ENCODE measurements around the gene CORIN. TPM values are rescaled to one million over a fixed set of nuclear protein-coding genes. Genes with fewer than 3 reads are reported as not detected.

The CORIN gene
- total RNA-seq, 1 donor from 2014 or later = 53.9 TPM

DNA sequence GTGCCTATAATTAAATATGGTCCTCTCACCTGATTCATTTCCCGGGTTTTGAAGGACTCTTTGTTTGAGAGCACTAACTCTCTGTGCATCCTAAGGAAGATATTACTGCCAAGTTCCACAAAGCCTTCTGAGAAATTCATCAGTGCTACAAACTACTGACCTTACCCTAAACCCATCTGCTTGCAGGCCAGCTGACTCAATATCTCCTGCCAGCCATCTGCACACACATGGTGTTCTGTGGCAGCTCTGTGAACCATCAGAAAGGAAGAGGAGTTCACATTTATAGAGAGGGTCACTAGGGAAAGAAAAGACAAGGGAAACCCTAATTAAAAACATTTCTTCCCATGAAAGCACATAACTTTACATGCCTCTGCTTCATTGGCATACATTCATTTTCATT is 196.1 kb downstream of the CORIN start:
- intact Hi-C loops (cut with DNase I) = no loop called here
- DNase-seq (ENCODE audit: missing footprints) (no peak), ATAC-seq (no peak)

DNA sequence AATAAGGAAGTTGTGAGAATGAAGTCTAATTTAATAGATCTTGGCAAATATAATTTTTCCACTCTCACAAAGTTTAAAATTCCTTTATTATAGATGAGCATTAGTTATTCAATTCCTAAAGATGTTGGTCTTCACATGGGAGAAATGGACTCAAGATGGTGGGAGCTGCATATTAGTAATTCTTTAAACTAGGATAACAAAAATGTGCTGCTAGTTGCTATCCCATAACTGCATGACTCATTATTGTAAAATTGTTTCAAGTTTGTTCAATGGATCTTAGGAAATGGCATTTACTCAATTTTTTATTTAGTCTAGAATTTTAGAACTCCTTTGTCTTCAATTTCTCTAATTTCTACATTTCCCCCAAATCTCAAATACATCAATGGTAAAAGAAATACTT is 197.0 kb downstream of the CORIN start:
- no peak for DNase-seq (ENCODE audit: missing footprints)
- intact Hi-C loops (cut with DNase I) = no loop called here
- no peak for ATAC-seq

DNA sequence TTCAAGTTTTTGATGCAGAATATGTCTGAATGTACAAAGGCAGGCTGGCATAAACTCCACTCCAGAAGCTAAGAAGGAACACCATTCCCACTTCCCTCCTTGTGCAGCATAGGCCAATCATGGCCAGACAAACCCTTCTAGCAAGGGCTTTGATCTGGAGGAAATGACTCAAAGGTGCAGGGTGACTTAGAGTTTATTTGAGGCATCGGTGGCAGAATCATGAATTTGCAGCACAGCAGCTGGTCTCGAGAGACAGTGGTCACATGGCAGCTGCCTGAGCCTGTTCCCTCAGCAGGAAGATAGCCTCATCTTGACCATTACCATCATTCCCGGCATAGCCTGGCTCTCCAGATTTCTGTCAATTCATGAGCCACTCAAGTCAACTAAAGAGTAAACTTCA is 198.3 kb downstream of the CORIN start:
- DNase-seq (ENCODE audit: missing footprints) (no peak), ATAC-seq (no peak)
- intact Hi-C loops (cut with DNase I) = no loop called here

DNA sequence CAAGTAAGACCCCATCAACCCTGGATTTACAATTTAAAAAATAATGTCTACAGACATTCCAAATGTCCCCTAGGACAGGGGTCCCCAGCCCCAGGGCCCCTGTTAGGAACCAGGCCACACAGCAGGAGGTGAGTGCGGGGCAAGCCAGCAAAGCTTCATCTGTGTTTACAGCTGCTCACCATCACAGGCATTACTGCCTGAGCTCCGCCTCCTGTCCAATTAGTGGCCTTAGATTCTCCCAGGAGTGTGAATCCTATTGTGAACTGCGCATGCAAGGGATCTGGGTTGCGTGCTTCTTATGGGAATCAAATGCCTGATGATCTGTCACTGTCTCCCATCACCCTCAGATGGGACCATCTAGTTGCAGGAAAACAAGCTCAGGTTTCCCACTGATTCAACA is 206.7 kb downstream of the CORIN start:
- DNase-seq (ENCODE audit: missing footprints) = no peak
- intact Hi-C loops (cut with DNase I) = no loop called here
- ATAC-seq = no peak

DNA sequence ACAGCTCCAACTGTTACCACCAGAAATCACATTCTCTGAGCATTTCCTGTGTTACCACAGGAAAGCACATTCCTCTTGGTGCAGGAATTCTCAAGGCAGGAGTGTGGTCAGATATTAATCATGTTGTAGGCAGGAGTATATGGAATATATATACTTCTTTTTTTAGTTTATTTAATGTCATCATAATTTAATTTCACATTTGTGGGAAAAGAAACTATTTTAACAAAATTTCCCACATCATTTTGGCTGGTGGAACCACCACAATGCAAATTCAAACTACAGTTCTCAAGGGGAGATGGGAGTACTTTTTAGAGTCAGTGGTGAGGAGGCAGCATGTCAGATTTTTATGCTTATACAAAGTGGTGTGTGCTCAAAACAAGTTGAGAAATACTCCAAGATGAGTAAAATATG is 213.8 kb downstream of the CORIN start:
- DNase-seq (ENCODE audit: missing footprints) (no peak), ATAC-seq (no peak)
- intact Hi-C loops (cut with DNase I) = no loop called here

DNA sequence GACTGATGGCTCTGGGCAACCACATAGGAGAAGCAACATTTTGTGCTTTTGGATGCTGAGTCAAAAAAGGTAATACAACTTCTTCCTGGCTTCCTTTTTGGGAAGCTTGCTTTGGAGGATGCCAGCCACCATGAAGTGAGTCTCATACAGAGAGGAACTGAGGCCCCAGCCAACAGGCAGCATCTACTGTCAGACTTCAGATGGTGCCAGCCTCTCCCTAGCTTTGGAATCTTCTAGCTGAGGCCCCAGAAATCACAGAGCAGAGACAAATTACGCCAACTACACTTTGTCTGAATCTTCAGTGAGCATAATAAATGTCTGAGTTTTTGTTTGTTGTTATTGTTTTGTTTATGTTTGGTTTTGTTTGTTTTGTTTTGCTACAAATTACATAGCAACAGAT is 216.7 kb downstream of the CORIN start:
- intact Hi-C loops (cut with DNase I) = no loop called here
- no peak for DNase-seq (ENCODE audit: missing footprints)
- ATAC-seq = no peak

DNA sequence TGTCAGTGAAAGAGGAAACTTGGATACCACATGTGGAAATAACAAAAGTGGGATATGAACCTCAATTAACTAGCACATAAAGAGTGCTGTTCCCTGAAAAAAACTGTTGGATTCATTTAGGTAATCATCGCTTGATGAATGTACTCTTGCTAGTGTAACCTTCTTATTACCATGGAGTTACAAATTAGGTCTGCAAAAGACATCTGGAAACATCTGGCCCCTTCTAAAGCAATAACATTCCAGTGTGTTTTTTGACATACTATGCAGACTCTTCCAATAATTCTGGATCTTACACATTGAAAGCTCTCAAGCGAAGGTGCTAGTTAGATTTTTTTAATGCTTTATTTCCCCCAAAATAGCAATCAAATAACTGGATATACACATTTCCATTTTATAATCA is 218.2 kb downstream of the CORIN start:
- ATAC-seq (no peak), DNase-seq (ENCODE audit: missing footprints) (no peak)
- intact Hi-C loops (cut with DNase I) = no loop called here

DNA sequence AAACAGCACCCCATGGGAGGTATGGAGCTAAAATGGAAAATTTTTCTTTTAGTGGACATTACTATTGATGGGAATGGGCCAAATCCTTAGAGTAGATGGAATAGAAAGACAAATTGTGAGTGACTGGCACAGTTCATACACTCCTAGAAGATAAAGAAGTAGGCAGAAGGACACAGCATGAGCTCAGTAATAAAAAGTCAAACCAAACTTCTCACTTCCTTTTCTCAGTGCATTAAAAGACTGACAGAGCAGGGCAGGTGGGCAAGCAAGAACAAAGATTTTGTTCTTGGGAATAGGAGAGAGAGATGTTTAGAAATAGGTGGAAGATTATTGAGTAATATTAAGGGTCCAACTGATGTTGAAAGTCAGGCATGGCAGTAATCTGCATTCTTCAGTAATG is 220.3 kb downstream of the CORIN start:
- no peak for ATAC-seq
- intact Hi-C loops (cut with DNase I) = no loop called here
- no peak for DNase-seq (ENCODE audit: missing footprints)

DNA sequence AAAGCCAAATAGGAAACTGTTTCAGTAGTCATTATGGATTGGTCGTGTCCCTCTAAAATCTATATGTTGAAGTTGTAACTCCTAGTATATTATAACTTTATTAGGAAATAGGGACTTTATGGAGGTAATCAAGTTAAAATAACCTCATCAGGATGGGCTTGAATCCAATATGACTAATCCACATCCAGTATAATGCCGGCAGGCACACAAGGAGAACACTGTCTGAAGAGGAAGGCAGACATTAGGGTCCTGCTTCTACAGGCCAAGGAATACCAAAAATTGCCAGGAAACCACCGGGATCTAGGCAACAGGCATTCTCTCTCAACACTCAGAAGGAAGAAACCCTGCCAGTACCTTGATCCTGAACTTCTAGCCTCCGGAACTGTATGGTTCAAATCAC is 222.5 kb downstream of the CORIN start:
- intact Hi-C loops (cut with DNase I) = no loop called here
- no peak for DNase-seq (ENCODE audit: missing footprints)
- no peak for ATAC-seq

DNA sequence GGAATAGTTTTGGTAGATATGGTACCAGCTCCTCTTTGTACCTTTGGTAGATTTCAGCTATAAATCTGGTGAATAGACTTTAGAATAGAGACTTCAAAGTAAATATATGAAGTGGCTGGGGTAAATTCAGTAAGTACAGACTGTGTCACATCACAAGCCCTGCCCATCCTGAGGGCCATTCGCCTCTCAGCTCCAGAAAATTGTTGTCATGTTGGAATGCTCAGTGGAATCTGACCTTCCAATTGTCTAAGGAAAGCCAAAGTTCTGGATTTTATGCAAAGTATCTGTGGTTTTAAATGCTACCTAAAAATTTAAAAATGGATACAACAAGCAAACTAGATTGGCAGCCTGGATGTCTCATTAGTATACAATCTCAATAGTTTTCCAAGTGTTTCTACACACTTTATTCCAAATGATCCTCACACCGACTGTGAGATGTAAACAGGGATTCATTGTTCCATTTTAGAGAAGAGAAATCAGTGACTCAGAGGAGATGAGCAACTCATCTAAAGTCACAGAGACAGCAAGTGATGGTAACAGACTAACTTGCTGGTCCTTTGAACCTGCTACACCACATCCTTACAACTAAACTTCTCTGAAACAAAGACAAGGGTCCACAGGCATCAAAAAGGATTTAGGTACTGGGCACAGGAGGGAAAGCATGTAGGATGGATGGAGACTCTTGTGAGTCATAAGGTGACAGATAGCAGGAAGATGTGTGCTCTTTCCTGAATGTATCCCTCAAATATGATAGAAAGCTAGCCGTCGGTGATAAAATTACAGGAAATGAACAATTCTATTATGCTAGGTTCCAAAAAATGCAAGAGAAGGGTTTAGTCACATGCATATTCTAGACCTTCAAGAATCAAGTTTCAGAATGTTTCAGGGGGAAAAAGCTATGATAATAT is 225.5 kb downstream of the CORIN start:
- DNase-seq (ENCODE audit: missing footprints) (no peak), ATAC-seq (no peak)
- intact Hi-C loops (cut with DNase I) = no loop called here

DNA sequence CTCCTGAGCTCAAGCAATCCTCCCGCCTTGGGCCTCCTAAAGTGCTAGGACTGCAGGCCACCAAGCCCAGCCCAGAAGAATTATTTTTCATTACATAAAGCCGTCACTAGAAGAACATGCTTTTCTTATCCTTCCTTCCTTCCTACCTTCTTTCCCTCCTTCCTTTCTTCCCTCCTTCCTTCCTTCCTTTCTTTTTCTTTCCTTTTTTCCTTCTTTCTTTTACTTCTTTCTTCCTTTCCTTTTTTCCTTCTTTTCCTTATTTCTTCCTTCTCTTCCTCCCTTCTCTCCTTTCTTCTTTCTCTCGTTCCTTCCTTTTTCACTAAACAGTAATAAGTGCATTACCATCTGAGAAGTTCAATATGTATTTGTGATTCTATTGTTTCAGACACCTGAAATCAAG is 231.4 kb downstream of the CORIN start:
- intact Hi-C loops (cut with DNase I) = no loop called here
- DNase-seq (ENCODE audit: missing footprints) (no peak), ATAC-seq (no peak)

DNA sequence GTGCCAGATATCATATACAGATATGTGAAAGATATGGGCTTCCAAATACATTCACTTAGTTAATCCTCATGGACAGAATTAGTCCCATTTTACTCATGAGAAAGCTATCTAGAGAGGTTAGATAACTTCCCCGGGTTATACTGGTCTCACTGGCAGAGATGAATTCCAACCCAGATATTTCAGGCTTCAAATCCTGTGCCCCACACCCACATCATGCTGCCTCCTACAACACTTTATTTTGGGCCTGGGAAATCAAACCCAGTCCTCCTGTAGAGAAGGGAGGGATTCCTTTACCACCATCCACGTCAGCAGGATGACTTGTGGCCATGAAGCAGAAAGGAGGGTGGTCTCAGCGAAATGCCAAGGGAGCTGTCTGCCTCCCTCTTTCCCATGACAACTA is 239.0 kb downstream of the CORIN start:
- intact Hi-C loops (cut with DNase I) = no loop called here
- no peak for DNase-seq (ENCODE audit: missing footprints)
- ATAC-seq = no peak

DNA sequence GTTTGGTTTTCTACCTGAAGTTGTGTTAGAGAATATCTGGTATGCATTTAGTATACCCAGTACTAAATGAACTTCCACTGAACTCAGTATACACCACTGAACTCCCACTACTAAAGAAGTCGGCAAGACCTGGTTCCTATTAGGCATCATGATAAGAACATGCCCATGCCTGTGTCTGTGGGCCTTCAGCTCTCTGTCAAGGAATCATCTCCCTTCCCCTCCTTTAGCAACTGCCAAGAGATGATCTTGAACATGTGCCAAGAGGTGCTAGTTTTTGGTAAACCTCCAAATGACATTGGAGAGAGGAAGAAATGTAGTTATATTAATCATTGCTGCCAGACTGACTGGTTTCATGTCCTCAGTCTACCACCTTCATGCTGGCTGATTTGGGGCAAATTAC is 239.5 kb downstream of the CORIN start:
- intact Hi-C loops (cut with DNase I) = no loop called here
- ATAC-seq (no peak), DNase-seq (ENCODE audit: missing footprints) (no peak)

DNA sequence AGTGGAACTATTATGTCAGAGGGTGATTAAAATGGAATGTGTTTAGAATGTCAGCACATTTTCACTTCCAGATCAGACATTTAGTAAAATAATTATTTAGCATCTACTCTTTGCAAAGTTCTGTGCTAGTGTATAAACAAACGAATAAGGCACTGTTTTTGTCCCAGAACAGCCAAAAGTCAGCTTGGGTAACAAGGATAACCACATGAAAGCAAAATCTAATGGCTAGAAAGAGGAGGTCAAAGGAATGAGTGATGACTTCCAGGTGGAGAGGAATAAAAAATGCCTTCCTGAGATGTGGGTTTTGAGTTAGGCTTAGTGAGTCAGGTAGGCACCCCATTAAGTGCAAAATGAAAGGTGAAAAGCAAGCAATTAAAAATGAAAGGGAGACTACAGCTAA is 240.2 kb downstream of the CORIN start:
- no peak for ATAC-seq
- intact Hi-C loops (cut with DNase I) = no loop called here
- no peak for DNase-seq (ENCODE audit: missing footprints)

DNA sequence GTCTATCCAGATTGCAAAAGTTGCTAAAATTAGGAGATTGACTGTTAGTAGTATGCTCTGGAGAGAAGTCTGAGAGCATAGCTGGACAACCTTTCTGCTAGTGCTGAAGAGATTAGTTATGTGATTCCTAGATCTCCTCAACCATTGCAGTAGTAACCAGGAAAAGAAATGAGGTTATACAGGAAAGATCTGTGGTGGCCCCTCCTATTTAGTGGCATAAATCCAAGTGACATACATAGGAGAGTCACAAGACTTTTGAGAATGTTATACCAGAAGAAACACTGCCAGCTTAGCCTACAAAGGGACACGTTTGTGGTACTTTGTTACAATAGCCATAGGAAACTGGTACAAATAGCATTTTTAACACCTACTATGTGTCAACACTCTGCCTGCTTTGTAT is 247.5 kb downstream of the CORIN start:
- ATAC-seq (no peak), DNase-seq (ENCODE audit: missing footprints) (no peak)
- intact Hi-C loops (cut with DNase I) = no loop called here

DNA sequence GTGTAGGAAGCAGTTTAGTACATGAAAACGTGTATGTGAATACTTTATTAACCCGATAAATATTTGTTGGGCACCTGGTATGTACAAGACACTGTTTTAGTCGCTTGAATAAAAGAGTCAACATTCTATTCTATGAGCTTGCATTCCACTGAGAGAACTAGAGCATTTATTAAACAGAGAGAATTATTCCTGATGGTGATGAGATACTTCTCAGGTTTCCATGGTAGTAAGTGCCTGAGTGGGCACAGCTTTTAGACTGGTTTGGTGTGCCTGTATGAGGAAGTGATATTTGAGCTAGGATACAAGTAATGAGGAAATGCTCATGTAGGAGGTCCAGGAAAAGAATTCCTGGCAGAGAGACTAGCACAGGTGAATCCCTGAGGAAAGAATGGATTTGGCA is 258.6 kb downstream of the CORIN start:
- ATAC-seq (no peak), DNase-seq (ENCODE audit: missing footprints) (no peak)
- intact Hi-C loops (cut with DNase I) = no loop called here

DNA sequence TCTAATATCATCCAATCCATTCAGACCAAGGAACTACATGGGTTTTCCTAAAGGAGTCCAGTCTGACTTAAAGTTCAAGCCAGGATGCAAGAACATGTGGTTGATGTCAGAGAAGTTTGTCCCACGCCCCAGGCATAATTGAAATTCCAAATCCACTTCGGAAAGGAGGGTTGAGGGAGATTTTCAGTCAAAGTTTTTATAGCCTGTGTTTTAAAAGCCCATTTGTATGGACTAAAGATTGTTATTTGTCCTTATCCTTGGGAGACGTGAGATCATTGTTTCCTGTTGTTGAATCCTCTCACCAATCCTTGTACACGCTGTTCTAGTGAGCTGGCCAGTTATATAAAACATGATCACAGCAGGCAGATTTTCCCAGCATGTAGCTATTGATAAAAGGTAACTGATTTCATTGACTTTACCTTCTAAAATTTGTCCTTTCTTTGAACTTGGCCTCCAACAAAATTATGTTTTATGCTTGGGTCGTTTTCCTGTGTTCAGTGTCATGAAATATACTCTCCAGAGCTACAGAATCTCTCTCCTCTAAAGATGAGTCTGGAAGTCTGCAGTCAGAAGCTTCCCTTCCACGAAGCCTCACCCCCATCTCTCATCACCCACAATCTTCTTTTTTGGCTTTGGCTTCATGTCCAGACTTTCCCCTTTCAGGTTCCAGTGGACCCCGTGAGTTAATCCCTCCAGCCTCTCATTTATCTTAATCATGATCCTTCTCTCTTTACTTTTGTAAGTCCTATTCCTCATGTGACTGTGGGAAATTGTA is 259.9 kb downstream of the CORIN start:
- ATAC-seq (peak; percentile 89), DNase-seq (ENCODE audit: missing footprints) (no peak)
- intact Hi-C loops (cut with DNase I) = no loop called here

DNA sequence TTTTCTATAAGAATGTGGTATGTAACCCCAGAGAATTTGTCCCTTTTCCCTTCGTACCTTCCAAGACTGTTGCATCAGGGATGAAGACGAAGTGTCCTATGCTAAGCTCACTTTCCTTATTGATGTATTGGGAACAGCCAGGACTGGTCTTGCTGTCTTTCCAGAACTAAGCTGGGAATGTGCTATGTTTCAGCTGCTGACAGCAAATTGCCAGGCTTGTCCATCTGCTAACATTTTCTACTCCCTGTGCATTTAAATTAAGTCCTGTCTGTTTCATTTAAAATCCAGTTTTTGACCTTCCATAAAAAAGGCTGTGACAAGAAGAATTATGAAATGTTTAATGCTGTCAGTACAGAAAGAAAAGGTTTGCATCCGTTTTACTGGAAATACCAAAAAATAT is 264.9 kb downstream of the CORIN start:
- no peak for DNase-seq (ENCODE audit: missing footprints)
- intact Hi-C loops (cut with DNase I) = no loop called here
- ATAC-seq = no peak

DNA sequence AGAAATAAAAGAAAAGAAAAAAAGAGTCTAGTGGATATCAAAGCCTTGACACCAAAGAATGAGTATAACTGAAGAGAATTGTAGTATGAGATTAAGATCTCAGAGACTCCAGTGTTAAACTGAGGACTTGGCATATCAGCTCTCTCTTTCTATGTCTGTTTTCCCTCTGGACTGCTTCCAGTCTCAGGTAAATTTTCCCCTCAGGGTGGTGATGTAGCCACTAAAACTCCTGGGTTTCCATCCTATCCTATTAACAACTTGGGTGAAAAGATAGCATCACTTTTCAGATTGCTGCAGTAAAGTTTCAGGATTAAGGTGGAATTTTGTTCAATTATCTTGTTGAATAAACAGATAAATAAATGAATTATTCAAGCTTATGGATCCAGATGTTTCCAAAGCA is 267.1 kb downstream of the CORIN start:
- intact Hi-C loops (cut with DNase I) = no loop called here
- no peak for DNase-seq (ENCODE audit: missing footprints)
- ATAC-seq = no peak

DNA sequence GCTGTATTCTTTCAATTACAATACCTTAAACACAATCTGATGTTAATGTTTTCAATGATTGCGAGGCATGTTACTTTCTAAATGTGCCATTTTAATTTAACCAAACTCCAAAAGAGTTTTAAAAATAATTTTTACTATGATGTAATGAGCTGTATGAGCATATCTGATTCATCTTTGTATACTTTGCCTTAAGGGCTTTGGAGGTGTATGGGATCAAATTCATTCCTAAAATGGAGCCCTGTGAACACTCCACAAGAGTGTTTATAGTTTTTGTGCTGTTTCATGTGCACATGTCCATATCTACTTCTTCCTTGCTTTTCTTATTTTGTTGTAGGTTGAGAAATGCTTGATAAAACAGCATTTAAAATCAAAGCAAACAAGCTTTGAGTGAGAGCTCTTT is 270.4 kb downstream of the CORIN start:
- DNase-seq (ENCODE audit: missing footprints) (no peak), ATAC-seq (no peak)
- intact Hi-C loops (cut with DNase I) = loop anchor here (5.0 kb wide), 1 partner anchor 80 kb away; the partner anchor contains the start of gene ATP10D
